HepG2 (cell line): ENCODE data around the gene SIN3A. TPM values are rescaled to one million over a fixed set of nuclear protein-coding genes. Genes with fewer than 3 reads are reported as not detected.

Experiments
- ATF3 ChIP-seq: sonication (generic); formaldehyde crosslinking; IDR thresholded peaks from 2 replicates; pipeline ENCODE4 v1.4.0; 2020; ENCODE audit warnings: missing genetic modification reagents
- CERS6 ChIP-seq: sonication (generic); formaldehyde crosslinking; IDR thresholded peaks from 2 replicates; pipeline ENCODE4 v1.5.0; 2020; ENCODE audit warnings: missing genetic modification reagents
- DZIP1 ChIP-seq: sonication (generic); formaldehyde crosslinking; IDR thresholded peaks from 2 replicates; pipeline ENCODE4 v1.5.0; 2020; ENCODE audit warnings: mild to moderate bottlenecking, missing genetic modification reagents
- FOXP1 ChIP-seq, 2 experiments: fragments of 450-650 bp in 1 of 2; IDR thresholded peaks; 2 replicates each; pipeline ENCODE4 v1.6.1; 2017 to 2018; ENCODE audit warnings: antibody characterized with exemption in 1 of 2
- HNRNPLL ChIP-seq: fragments of 200-400 bp; formaldehyde crosslinking; IDR thresholded peaks from 2 replicates; pipeline ENCODE4 v1.6.1; 2017; ENCODE audit warnings: mild to moderate bottlenecking, low read depth, low read length; ENCODE audit not compliant: poor library complexity, severe bottlenecking
- KDM6A ChIP-seq: IDR thresholded peaks from 2 replicates; pipeline ENCODE4 v1.6.1; 2016; ENCODE audit warnings: low read depth
- MXI1 ChIP-seq: IDR thresholded peaks from 3 replicates; pipeline ENCODE4 v1.6.1; 2012; ENCODE audit warnings: low read depth, low read length, inconsistent platforms, borderline replicate concordance
- MYPOP ChIP-seq: sonication (generic); formaldehyde crosslinking; IDR thresholded peaks from 2 replicates; pipeline ENCODE4 v1.8.1; 2023; ENCODE audit warnings: mild to moderate bottlenecking, moderate library complexity, missing genetic modification reagents
- TFDP2 ChIP-seq: sonication (generic); formaldehyde crosslinking; IDR thresholded peaks from 2 replicates; pipeline ENCODE4 v1.4.0; 2020; ENCODE audit warnings: missing genetic modification reagents
- TOE1 ChIP-seq: sonication (generic); formaldehyde crosslinking; IDR thresholded peaks from 2 replicates; pipeline ENCODE4 v1.4.0; 2020; ENCODE audit warnings: mild to moderate bottlenecking, missing genetic modification reagents
- ZFP62 ChIP-seq: sonication (generic); formaldehyde crosslinking; IDR thresholded peaks from 2 replicates; pipeline ENCODE4 v1.4.0; 2020; ENCODE audit warnings: missing genetic modification reagents
- ZFP90 ChIP-seq: sonication (generic); formaldehyde crosslinking; IDR thresholded peaks from 2 replicates; pipeline ENCODE4 v1.8.0; 2022; ENCODE audit warnings: missing genetic modification reagents, mild to moderate bottlenecking, inconsistent platforms, borderline replicate concordance
- ZHX2 ChIP-seq, 2 experiments: sonication (generic) in 1 of 2; formaldehyde crosslinking in 1 of 2; IDR thresholded peaks; 2 replicates each; pipeline versions ENCODE4 v1.6.1 to v1.9.0; 2014 to 2022; ENCODE audit warnings: antibody characterized with exemption in 1 of 2, borderline replicate concordance in 1 of 2, inconsistent platforms in 1 of 2, low read depth in 1 of 2, missing genetic modification reagents in 1 of 2
- ZNF432 ChIP-seq: sonication (generic); formaldehyde crosslinking; IDR thresholded peaks from 2 replicates; pipeline ENCODE4 v1.5.0; 2020; ENCODE audit warnings: missing genetic modification reagents, mild to moderate bottlenecking, borderline replicate concordance
- ZSCAN25 ChIP-seq: sonication (generic); formaldehyde crosslinking; IDR thresholded peaks from 2 replicates; pipeline ENCODE4 v1.8.0; 2022; ENCODE audit warnings: mild to moderate bottlenecking, missing genetic modification reagents
- polyA plus RNA-seq, 8 experiments: library from polyadenylated mRNA; depleted of rRNA in 3 of 8; stranded (reverse) in 7 of 8; unstranded in 1 of 8; fragments of >200 nt; fragmentation: Illumina TruSeq in 4 of 8; extraction: Trizol in 4 of 8; gene quantifications; 2 replicates each; pipeline versions ENCODE4 v1.2.1 to v1.2.3, GENCODE V29; 2011 to 2016; ENCODE audit warnings: low read depth in 4 of 8, missing spikeins in 1 of 8, mixed read lengths in 1 of 8; ENCODE audit not compliant: insufficient read depth in 1 of 8
- total RNA-seq, 5 experiments: library from RNA; depleted of rRNA; stranded (reverse); fragments of >200 nt; fragmentation: Illumina TruSeq; extraction: Trizol; gene quantifications; 2 replicates each; pipeline ENCODE4 v1.2.3, GENCODE V29; 2016; ENCODE audit warnings: low read depth in 1 of 5

Gene SIN3A
- total and polyA plus RNA-seq, 2 of the 13 experiments (the other 11 are each of a cell fraction or from before 2014, with no cell fraction given): 16.1 to 28.1 TPM

- TF ChIP-seq FOXP1 (IDR thresholded peaks at IDR 0.05) (no peak), FOXP1 (CRISPR knock-in tag; IDR thresholded peaks at IDR 0.05) (peak; percentile 34), MYPOP (peak; percentile 42), ZHX2 (IDR thresholded peaks at IDR 0.05; ENCODE audit: low read depth) (peak; percentile 83), ZHX2 (CRISPR knock-in tag; IDR thresholded peaks at IDR 0.05; ENCODE audit: borderline replicate concordance) (0 out of 2 replicates have a peak, but pooled peaks have one; percentile 31), KDM6A (no peak; the same call in 1 of the 2 replicates), HNRNPLL (peak; percentile 87), TFDP2 (CRISPR knock-in tag) (peak; percentile 63), MXI1 (peak; percentile 90; the same call in 2 of the 3 replicates), TOE1 (CRISPR knock-in tag) (no peak; the same call in 1 of the 2 replicates), ATF3 (CRISPR knock-in tag) (no peak), ZFP62 (CRISPR knock-in tag) (no peak), ZFP90 (CRISPR knock-in tag) (no peak; the same call in 1 of the 2 replicates), CERS6 (CRISPR knock-in tag) (no peak), ZSCAN25 (peak; percentile 81), DZIP1 (CRISPR knock-in tag) (peak; percentile 90; the same call in 1 of the 2 replicates), ZNF432 (CRISPR knock-in tag) (no peak)
Measured at GRCh38 chr15:75367913-75368688, 83.4 kb downstream of the SIN3A start, which contains the start of gene MAN2C1 (continued).
